ENCODE data around the gene ST3GAL5. TPM values are rescaled to one million over a fixed set of nuclear protein-coding genes. Genes with fewer than 3 reads are reported as not detected.
"Not testable (repeated sequence)": the region's sequence is repeated elsewhere in the genome, so short reads cannot be mapped to it uniquely, and the experiment has no call there.

Gene ST3GAL5
- total RNA-seq, 1 donor from 2014 or later = 27.3 TPM

- TF ChIP-seq, protein P1, sequence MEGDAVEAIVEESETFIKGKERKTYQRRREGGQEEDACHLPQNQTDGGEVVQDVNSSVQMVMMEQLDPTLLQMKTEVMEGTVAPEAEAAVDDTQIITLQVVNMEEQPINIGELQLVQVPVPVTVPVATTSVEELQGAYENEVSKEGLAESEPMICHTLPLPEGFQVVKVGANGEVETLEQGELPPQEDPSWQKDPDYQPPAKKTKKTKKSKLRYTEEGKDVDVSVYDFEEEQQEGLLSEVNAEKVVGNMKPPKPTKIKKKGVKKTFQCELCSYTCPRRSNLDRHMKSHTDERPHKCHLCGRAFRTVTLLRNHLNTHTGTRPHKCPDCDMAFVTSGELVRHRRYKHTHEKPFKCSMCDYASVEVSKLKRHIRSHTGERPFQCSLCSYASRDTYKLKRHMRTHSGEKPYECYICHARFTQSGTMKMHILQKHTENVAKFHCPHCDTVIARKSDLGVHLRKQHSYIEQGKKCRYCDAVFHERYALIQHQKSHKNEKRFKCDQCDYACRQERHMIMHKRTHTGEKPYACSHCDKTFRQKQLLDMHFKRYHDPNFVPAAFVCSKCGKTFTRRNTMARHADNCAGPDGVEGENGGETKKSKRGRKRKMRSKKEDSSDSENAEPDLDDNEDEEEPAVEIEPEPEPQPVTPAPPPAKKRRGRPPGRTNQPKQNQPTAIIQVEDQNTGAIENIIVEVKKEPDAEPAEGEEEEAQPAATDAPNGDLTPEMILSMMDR (IDR thresholded peaks at IDR 0.05; ENCODE audit: unreplicated experiment) = no peak
- Mint-ChIP-seq H3K4me3 (ENCODE audit: low read depth) (no peak overlapping the region), H3K4me1 (ENCODE audit: low read depth) (no peaks in the 10 kb centered on the region)
These were observed 10.1 kb upstream of the ST3GAL5 start for GRCh38 chr2:85898881-85899280.

DNA sequence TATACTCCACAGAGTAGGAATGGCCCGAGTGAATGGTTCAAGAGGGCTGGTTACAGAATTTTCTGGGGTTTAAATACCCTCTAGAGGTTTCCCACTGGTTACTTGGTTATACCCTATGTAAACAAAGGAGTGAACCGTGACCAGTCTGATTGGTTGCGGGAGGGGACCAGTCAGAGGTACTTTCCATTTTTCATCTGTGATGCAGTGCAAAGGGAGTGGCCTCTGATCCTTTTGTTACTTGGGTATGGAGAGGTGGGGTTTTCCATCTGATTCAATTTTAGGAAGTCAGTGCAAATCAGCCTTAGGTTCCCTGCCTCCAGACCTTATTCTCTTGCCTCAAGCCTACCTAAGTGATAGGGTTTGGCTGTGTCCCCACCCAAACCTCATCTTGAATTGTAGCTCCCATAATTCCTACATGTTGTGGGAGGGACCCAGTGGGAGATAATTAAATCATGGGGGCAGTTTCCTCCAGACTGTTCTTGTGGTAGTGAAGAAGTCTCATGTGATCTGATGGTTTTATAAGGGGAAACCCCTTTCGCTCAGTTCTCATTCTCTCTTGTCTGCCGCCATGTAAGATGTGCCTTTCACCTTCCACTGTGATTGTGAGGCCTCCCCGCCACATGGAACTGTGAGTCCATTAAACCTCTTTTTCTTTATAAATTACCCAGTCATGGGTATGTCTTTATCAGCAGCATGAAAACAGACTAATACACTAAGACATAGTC is 5.9 kb upstream of the ST3GAL5 start:
- H3K4me1 Mint-ChIP-seq (ENCODE audit: low read depth) = peaks cover 10% of the 10 kb centered on the region
- not testable (repeated sequence) for H3K4me3 Mint-ChIP-seq (ENCODE audit: low read depth); H3K27me3 Mint-ChIP-seq; DNase-seq (ENCODE audit: low spot score, unreplicated experiment); H3K27ac Mint-ChIP-seq; H3K36me3 Mint-ChIP-seq (ENCODE audit: insufficient read depth); H3K9me3 Mint-ChIP-seq (ENCODE audit: low read depth)

More at GRCh38 chr2:85898881-85899280, 10.1 kb upstream of the ST3GAL5 start:
- Mint-ChIP-seq H3K27ac (no peak overlapping the region), H3K36me3 (ENCODE audit: insufficient read depth) (peaks cover 4% of the 10 kb centered on the region), H3K27me3 (no peaks in the 10 kb centered on the region), H3K9me3 (ENCODE audit: low read depth) (peaks cover 4% of the 10 kb centered on the region)
- DNase-seq (ENCODE audit: low spot score, unreplicated experiment) = no peak

DNA sequence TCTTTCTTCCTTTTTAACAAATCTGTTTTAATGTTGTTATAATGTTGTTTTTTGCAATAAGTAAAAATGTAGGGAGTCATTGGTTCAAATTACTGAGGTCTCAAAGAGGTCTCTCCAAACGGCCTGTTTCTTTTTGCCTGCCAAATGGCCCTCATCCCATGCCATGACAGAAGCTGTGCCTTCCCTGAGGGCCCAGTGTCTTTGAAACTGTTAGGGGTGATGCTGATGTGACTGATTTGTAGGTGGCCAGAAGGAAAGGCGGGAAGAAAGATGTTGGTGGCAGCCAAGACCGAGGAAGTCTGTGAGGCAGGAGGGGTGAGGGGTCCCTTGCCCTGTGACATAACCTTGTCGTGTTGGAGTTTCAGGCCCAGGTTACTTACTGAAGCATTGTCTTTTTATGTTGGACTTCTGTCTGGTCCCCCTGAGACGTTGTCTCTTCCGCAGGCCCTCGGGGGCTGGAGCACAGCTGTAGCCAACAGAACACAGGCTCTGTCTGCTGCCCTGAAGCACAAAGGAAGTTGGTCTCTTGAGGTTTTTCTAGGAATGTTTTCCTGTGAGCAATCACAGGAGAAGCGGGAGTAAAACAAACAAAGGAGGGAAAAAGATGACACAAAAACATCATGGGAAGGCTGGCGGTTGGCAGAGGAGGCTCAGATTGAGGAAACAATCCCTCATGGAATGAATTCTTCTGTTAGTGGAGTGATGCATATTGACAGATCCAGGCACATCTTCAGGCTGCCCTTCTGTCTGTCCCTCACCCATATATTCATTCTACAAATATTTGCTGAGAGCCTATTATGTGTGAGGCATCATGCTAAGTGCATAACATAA is 4.9 kb upstream of the ST3GAL5 start:
- H3K27ac Mint-ChIP-seq = no peak overlapping the region
- no peak overlapping the region for H3K4me3 Mint-ChIP-seq (ENCODE audit: low read depth)
- peaks cover 16% of the 10 kb centered on the region for H3K4me1 Mint-ChIP-seq (ENCODE audit: low read depth)
- peaks cover 4% of the 10 kb centered on the region for H3K9me3 Mint-ChIP-seq (ENCODE audit: low read depth)
- H3K27me3 Mint-ChIP-seq = no peaks in the 10 kb centered on the region
- TF ChIP-seq, protein P1 (IDR thresholded peaks at IDR 0.05; ENCODE audit: unreplicated experiment) = no peak
- no peak for DNase-seq (ENCODE audit: low spot score, unreplicated experiment)
- H3K36me3 Mint-ChIP-seq (ENCODE audit: insufficient read depth) = peaks cover 4% of the 10 kb centered on the region

DNA sequence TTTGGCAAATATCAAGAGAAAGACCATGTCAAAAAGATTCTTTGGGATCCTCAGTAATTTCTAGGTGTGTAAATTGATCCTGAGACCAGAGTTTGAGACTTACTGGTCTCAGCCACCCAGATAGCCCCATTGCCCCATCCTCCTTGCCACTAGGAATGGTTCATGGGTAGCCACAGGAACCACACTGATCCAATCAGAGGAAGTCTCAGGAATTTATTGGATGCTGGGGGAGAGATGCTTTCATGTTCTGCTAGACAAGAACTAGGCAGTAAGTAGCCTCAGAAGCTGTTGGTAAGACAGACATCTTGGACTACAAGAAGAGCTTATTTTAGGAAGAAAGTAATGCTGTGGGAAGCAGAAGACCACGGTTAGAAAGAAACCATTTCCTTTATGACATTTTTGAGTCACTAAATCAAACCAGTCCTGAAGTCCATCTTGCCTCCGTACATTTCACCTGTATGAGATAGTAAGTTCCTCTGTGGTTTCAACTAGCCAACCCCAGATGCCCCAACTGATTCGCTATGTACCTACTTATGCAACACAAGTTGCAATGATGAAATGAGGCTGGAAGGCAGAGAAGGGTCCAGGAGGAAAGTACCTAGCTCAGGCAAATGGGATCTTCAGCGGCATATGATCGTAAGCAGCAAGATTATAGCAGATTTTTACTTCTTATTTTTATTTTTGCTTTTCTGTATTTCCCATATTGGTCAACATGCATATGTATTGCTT is 3.6 kb upstream of the ST3GAL5 start:
- H3K9me3 Mint-ChIP-seq (ENCODE audit: low read depth) = peaks cover 4% of the 10 kb centered on the region
- no peak for DNase-seq (ENCODE audit: low spot score, unreplicated experiment)
- peaks cover 4% of the 10 kb centered on the region for H3K36me3 Mint-ChIP-seq (ENCODE audit: insufficient read depth)
- H3K27ac Mint-ChIP-seq = no peak overlapping the region
- H3K4me1 Mint-ChIP-seq (ENCODE audit: low read depth) = peaks cover 21% of the 10 kb centered on the region
- TF ChIP-seq, protein P1 (IDR thresholded peaks at IDR 0.05; ENCODE audit: unreplicated experiment) = no peak
- peaks cover 2% of the 10 kb centered on the region for H3K27me3 Mint-ChIP-seq
- no peak overlapping the region for H3K4me3 Mint-ChIP-seq (ENCODE audit: low read depth)

DNA sequence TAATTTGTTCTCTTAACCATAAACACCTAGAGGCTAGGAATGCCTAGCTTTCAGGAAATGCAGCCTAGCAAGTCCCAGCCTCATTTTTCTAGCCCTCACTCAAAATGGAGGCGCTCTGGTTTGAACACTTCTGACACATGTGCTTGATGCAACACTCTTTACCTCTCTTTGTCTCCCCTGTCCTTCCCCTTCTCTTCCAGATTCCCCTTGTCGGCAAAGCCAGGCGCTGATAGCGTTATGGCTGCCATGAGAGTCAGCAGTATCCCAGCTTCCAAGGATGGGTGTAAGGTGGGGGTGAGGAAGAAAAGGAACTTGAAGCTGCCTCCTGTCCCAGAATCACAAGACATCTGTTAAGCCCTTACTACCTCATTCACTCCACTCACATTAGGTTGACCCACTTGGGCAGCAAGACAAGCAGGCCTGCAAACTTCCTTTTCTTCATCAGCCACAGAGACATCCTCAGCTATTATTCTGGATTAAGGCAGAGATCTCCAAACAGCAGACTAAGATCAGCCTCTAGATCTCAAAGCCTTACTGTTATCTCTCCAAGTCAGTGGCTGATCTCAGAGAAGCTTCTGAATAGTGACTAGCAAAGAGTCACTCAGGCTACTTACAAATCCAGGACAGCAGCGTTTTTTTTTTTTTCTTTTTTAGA is 1.9 kb upstream of the ST3GAL5 start:
- peak overlapping the region; percentile 44 for H3K27ac Mint-ChIP-seq
- peaks cover 5% of the 10 kb centered on the region for H3K27me3 Mint-ChIP-seq
- peak overlapping the region; percentile 63 for H3K4me3 Mint-ChIP-seq (ENCODE audit: low read depth)
- peaks cover 31% of the 10 kb centered on the region for H3K4me1 Mint-ChIP-seq (ENCODE audit: low read depth)
- TF ChIP-seq, protein P1 (IDR thresholded peaks at IDR 0.05; ENCODE audit: unreplicated experiment) = no peak
- H3K36me3 Mint-ChIP-seq (ENCODE audit: insufficient read depth) = peaks cover 4% of the 10 kb centered on the region
- H3K9me3 Mint-ChIP-seq (ENCODE audit: low read depth) = peaks cover 4% of the 10 kb centered on the region
- DNase-seq (ENCODE audit: low spot score, unreplicated experiment) = no peak
